Activated CD4-positive, CD25-positive, alpha-beta regulatory T cell (primary cell): ENCODE results near the gene PHF13.
"Not testable (repeated sequence)": the region's sequence is repeated elsewhere in the genome, so short reads cannot be mapped to it uniquely, and the experiment has no call there.

Experiments
- DNase-seq, 4 experiments: peaks; one replicate each; lab custom pipeline; 2025; lab: John Stamatoyannopoulos, UW

The PHF13 gene

DNA sequence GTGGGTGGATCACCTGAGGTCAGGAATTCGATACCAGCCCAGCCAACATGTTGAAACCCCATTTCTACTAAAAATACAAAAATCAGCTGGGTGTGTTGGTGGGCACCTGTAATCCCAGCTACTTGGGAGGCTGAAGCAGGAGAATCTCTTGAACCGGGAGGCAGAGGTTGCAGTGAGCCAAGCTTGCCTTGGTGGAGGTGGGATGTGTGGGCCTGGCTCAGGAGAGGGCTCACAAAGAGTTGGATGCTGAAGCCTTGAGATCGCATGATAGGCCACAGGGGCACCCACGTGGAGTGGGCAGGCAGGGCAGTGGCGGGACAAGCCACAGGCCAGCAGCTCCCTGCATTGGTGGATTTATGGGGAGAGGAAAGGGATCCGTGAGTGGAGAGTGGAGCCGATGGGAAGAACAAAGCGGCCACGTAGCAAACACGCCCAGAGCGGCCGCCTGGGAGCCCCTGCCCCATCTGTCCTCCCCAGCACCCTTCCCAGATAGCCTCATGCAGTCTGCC is 15.5 kb downstream of the PHF13 start:
- DNase-seq = no peak

DNA sequence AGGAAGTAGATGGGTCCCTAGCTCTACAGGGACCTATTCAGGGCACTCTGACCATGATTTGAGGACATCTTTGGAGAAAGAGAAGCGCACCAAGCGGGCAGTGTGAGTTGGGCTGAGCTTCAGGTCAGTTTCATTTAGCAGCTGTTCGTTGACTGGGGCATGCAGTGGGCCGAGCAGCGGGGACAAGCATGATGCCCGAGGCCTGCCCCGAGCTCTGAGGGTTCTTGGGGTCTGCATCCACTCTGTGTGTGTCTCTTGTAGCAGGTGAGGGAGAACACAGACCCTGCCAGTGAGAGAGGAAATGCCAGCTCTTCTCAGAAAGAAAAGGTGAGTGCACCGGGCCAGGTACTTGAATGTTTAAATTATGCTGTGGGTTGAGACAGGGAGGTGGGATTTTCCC is 16.5 kb downstream of the PHF13 start:
- DNase-seq = no peak

DNA sequence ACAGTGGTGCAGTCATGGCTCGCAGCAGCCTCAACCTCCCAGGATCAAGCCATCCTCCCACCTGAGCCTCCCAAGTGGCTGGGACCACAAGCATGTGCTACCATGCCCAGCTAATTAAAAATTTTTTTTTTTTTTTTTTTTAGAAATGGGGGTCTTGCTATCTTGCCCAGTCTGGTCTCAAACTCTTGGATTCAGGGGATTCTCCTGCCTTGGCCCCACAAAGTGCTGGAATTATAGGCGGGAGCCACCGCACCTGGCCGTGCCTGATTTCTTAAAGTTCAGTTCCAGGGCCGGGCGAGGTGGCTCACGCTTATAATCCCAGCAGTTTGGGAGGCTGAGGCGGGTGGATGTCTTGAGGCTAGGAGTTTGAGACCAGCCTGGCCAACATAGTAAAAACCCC is 17.5 kb downstream of the PHF13 start:
- DNase-seq = no peak

DNA sequence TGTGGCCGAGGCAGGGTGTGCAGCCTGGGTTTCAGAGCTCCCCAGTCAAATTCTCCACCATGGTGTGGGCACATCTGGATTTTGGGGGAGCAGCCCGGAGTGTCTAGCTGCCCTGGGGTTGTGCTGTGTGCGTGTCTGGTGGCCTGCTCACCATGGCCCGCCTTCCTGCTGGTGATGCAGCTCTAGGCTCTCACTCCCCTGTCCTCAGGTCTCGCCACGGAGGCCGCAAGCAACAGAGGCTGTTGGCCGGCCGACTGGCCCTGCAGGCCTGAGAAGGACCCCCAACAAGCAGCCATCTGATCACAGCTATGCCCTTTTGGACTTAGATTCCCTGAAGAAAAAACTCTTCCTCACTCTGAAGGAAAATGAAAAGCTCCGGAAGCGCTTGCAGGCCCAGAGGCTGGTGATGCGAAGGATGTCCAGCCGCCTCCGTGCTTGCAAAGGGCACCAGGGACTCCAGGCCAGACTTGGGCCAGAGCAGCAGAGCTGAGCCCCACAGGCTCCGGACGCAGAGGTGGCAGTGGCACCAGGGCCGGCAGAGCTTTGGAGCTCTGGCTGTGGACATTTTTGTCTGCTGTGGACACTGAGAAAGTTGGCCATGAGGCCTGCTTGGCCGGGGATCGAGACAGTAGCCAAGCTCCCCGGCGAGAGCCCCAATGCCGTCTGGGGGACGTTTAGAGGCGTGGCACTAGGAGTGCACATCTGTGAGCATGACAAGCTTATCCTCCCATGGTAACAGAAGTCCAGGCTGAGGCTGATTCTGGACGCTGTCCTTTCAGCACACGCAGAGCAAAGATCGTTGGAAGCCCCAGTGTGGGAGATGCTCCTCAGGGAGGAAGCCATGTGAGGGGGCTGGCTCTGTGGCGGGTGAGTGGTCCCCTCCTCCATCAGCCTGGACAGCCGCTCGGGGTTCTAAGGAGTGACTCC is 19.3 kb downstream of the PHF13 start:
- DNase-seq = no peak

DNA sequence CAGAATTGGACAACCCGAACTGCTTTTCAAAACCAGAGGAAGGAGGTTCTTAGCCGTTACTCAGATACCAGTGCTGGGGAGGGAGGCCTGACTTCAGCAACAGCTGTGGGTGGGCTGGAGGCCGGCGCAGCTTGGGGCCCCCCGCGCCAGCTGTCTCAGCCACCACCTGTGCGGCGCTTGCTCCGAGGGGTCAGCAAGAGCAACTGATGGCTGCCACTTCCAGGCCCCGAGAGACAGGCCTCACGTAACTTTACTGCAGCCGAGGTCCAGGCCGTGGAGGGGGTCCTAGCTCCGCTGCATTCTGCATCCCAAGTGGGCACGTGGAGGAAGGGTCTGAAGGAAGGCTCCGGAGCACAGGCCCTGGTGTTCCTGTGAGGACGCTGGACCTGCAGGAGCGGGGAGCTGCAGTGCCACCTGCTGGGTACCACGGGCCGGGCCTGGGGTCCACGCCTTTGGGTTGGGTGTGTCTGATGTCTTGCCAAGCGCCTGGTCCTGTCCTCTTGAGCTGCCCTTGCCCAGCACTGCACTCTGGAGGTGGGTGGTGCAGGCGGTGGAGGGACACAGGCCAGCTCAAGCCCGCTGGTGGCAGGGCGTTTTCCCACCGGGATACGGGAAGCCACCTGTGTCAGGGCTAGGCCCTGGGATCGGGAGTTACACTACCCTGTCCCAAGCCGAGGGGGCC is 21.0 kb downstream of the PHF13 start:
- peak in 3 of 4 experiments; percentile 7 to 25 (median 12) for DNase-seq

DNA sequence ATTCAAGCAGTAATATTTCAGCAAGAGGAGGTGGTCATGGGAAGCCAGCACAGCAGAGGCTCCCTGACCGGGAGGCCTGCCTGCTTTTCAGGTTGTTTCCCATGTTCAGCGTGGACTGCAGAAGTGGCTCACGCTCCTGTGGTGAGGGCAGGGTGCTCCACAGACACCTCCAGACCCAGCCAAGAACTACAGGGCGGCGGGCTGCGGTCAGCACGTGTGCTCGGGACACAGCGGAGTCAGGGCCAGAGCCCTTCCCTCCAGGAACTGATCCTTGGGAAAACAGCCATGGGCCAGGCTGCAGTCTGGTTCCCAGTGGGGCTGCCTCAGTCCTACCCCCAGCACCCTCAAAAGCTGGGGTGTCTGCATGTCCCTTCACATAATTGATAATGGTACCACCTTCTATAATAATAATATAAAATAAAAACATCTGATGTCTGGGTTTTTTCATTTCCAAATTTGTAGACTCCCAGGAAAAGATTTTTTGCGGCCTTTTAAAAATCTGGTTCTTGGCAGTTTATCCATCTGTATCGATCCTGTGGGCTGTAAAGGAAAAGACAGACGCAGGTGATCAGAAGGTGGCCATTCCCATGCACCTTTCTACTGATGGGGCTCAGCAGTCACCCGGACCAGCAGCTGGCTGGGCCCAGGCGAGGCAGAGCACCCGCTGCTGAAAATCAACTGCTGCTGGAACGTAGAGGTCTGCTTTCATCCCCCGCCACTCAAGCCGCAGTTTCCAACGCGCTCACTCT is 21.8 kb downstream of the PHF13 start:
- DNase-seq = no peak

DNA sequence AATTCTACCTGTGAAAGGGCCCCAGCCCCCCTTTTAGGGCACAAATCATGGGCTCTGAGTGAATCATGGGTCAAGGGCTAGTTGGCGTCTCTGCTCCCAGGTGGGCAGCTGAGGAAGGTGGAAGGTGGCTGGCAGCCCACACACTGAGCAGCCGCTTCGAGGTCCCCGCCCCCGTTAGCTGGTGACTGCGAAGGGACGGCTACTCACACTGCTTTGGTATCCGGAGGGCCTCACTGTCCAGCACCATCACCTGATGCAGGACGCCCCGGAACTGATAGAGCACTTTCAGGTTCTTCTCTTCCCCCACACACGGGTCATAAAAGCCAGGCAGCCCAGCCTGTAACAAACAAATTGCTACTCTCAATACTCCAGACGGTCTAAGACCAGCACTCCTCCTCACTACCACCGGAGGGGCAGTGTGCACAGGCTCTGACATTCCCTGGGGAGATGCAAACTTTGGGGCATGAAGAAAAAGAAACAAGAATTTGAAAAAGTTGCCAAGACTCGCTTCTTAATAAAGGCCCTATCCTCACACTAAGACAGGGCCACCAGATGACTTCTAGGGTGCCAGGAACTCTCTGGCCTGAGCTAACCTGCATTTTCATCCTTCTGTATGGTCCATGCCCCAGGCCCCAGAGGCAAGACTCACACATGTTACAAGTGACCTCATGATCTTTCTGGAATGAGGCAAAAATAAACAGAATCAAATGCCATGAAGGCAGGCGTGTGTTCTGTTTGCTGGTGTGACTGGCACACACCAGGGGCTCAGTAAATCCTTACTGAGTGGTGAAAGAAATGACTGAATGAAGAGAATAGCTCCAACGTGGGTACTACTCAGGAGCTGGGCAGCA is 22.6 kb downstream of the PHF13 start:
- DNase-seq = no peak

DNA sequence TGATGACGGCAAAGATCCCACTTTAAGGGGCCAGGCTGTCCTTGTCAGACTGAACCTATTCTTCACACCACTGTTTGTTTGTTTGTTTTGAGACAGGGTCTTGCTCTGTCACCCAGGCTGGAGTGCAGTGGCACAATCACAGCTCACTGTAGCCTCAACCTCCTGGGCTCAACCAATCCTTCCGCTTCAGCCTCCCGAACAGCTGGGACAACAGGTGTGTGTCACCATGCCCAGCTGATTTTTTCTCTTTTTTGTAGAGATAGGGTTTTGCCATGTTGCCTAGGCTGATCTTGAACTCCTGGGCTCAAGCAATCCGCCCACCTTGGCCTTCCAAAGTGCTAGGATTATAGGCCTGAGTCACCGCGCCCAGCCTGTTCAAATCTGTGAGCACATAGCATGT is 23.2 kb downstream of the PHF13 start:
- DNase-seq = not testable (repeated sequence)

DNA sequence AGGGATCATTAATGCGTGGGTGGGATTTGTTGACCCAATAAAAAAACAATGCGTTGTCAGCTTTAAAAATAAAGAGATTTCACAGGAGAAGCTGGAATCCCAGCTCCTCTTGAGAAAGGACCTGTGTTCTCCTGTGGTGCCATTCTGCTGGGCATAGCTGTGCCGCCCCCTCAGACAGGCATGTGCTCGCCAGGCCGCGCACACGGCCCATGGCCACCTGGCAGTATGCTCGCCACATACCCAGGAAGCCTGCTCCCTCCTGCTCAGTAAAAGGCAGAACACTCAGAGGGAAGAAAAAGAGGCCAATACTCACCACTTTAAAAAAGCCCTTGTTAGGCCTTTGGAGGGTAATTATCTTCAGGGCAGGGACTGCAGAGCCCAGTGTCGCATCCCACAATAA is 24.2 kb downstream of the PHF13 start:
- no peak for DNase-seq

DNA sequence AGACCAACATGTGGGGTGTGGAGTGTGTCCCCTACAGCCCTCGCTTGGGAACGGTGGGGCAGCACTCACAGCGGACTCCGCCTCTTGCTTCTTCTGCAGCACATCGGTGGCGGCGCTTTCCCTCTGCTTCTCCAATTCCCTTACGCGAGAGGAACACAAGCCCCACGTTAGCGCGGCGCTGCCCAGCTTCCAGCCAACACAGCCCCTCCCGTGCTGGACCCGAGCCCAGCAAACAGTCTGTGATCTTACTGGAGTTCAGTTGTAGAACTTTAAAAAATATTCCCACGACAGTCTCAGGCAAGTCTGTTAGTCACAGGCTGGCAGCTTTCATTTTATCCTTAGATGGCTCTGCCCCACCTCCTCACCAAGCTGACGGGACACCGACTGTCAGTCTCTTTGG is 24.7 kb downstream of the PHF13 start:
- no peak for DNase-seq

DNA sequence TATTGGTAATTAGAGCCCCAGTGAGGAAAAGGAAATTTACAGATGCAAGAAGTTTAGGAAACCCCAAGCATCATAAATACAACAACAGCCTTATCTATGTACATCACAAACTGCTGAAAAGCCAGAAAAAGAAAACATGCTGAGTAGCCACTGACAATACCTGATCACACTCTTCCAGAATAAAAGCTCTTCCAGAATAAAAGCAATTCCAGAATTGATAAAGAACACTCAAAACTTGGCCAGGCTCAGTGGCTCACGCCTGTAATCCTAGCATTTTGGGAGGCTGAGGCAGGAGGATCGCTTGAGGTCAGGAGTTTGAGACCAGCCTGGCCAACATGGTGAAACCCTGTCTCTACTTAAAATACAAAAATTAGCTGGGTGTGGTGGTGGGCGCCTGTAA is 27.3 kb downstream of the PHF13 start:
- DNase-seq = not testable (repeated sequence)

DNA sequence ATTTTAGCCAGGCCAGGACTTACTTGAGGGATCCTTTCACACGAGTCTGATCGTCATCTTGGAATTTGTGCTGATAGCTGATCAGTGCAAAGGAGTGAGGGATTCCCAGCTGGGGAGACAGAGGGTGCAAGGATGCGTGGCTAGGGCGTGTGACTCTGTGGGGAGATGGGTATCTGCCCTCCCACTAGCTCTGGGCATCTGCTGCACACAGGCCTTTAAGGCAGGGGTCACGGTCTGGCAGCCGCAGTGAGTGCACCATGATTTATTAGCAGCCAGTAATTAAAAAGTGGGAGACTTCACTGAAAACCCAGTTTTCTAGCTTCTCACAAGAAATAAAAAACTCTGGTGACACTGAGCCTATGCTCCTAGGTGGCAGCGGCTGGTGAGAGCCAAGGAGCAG is 31.5 kb downstream of the PHF13 start:
- no peak for DNase-seq

DNA sequence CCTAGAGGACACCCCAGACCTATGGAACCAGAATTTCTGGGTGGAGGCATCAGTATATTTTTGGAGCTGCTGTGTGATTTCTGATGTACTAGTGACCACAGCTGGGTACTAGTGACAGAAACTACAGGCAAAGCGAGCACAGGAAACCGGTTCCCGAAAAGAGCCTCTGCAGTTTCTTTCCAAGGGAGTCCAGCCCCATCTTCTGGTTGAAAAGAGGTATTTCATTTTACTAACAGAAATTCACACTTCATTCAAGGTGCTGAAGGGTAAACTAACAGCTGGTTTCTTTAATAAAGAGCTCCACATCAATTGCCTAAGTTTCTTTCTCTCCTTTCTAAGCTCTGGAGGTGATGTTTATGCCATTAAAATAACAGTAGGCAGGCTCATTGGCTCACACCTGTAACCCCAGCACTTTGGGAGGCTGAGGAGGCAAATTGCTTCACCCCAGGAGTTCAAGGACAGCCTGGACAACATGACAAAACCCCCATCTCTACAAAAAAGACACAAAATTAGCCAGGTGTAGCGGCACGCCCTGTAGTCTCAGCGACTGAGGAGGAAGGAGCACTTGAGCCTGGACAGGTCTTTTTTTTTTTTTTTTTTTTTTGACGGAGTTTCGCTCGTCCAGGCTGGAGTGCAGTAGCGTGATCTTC is 33.1 kb downstream of the PHF13 start:
- no peak for DNase-seq

DNA sequence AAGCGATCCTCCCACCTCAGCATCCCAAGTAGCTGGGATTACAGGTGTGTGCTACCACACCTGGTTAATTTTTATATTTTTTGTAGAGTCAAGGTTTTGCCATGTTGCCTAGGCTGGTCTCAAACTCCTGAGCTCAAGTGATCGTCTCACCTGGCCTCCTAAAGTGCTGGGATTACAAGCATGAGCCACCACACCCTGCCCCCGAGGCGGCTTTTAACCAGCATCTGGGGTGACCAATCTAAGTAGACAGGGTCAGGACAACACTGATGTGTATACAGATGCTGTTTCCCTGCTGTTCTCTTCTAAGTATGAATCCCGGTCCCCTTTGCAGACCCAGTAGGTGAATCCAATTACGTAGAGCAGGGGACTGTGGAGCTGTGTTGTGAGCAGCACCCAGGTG is 35.0 kb downstream of the PHF13 start:
- DNase-seq = no peak

DNA sequence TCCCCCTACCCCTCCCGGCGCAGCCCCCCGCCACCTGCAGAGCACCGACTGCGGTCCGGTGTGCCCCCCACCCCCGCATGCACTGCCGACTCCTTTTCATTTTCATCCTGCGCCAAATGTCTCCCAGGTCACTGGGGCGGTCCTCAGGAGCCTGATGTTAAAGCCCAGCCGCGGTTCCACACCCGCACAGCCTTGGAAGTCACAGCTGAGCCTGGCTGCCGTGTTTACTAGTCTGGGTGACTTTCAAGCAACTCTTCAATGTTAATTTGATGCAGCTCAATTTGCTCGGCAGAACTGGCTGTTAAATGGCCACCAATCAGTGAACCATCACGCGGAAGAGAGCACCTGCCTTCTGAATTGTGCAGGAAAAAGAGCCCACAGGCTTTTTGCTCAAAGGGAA is 38.4 kb downstream of the PHF13 start:
- no peak for DNase-seq

DNA sequence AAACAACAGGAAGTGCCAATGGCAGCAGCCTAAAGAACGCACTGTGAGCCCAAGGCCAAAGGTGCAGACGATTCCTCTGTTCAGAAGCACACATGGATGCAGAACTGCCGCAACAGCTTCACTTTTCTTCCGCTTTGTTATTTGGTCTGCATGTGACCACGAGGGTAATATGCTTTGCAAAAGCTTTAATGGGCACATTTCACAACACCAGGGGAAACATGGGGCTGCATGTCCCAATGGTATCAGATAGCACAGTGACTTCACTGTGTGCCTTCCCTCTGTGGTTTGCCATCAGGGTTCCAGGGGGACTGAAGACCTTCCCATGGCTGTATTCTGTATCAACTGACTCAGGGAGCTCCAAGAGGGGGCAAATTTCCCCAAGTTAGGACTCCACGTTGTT is 39.5 kb downstream of the PHF13 start:
- no peak for DNase-seq

DNA sequence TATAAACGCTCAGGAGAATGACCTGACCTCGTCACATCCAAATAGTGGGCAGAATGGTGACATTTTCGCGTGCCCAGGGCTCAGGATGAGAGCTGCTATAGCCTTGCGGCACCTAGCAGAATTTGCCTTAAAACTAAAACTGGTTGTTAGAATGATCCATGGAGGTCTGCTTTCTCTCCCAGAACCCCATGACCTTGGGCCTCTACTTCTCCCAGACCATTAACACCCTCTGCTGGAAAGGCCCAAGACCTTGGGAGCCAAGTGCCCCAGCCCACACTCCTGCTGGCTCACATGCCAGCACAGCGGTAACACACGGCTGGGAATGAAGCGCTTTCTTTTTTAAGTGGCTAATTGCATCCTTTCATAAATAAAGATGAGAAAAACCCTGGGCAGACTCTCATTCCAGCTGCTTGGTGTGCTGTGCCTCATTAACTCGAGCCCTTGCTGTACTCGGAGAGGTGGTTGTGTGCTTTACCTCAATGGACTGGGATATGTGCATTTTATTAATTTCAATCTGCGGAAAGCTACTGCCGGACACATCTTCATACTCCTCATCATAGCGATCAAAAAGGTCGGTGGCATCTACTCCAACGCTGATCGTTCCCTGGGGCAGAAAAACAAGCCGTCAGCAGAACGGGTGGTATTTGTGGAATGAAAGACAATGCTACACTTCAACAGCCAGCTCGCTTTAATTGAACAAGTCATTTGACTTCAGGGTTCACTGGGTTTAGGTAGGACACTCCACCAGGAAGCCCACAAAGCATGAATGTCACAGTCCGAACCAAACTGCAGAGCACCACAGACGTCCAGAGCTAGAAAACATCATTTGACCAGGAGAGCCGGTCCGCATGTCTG is 40.1 kb downstream of the PHF13 start:
- DNase-seq = no peak

DNA sequence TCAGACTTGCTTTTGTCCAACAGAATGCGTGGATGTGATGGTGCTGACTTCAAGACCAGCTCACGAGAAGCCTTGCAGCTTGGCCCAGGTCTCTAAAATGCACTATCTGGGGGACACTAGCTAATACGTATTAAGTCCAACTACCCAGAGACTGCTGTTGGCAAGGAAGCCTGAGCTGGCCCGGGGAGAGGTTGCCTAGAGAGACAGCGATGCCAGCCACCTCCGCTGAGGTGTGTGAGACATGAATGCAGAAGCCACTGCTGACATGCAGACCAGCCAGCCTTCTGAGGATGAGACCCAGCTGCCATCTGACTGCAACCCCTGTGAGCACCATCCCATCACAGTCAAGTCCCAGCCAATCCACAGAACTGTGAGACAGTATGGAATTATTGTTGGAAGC is 43.6 kb downstream of the PHF13 start:
- DNase-seq = no peak

DNA sequence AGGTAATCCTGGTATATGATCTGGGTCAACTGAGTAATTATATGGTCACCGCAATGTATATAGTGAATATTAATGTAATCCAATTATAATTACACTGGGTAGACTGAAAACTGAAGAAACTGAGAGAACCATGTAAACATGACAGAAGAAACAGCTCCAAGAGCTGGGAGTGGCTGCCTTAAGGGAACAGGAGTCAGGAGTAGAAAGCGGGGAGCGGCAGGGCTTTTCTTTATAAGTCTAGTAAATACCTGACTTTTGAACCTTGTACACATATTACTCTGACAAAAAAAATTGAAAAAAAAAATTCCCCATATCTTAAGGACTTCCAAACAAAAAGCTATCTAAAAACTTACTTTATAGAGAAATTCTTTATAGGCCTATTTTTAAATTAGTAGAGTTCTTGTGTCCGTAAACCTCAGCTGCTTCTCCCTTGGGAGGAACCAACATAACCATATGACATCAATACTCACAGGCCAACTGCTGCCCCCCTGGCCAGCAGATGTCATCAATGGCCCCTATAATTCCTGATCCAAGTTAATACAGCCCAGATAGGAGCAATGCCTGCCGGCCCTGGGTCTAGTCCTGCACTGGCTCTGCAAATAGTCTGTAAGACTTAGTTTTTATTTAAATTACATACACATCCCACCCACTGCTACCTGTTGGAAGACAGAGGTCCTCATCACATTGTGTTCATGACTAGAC is 45.0 kb downstream of the PHF13 start:
- no peak for DNase-seq
